Left lung (tissue), 10 donors: Measurements from ENCODE around the gene FYB2. TPM values are rescaled to one million over a fixed set of nuclear protein-coding genes. Genes with fewer than 3 reads are reported as not detected.
A peak's percentile ranks its signal among the peaks of the same experiment; 100 is the strongest.

Experiments used
- ATAC-seq: fragments of 200-7000 bp; cut with Tn5 transposase; one replicate; pipeline ENCODE4 v1.9.1; 2020; ENCODE audit warnings: moderate library complexity
- DNase-seq, 4 donors: peaks; one replicate each; pipeline ENCODE4 v3.0.0-alpha.2; 2013 to 2020
- H3K27ac ChIP-seq, 2 donors: fragments of 200-600 bp; sonication (generic) in 1 of 2; one replicate each; pipeline versions ENCODE4 v1.5.0 to v1.8.0; 2020 to 2021
- H3K27me3 ChIP-seq, 2 donors: fragments of 200-600 bp; sonication (generic) in 1 of 2; one replicate each; pipeline versions ENCODE4 v1.5.0 to v1.8.0; 2020 to 2021
- H3K36me3 ChIP-seq, 2 donors: fragments of 200-600 bp; sonication (generic) in 1 of 2; one replicate each; pipeline versions ENCODE4 v1.5.0 to v1.8.0; 2020 to 2021
- H3K4me1 ChIP-seq, 2 donors: fragments of 200-600 bp; one replicate each; pipeline ENCODE4 v1.8.0; 2021
- H3K4me3 ChIP-seq, 2 donors: fragments of 200-600 bp; sonication (generic) in 1 of 2; one replicate each; pipeline versions ENCODE4 v1.5.0 to v1.8.0; 2020 to 2021; ENCODE audit warnings: mild to moderate bottlenecking in 1 of 2
- H3K9me3 ChIP-seq, 2 donors: fragments of 200-600 bp; sonication (generic) in 1 of 2; one replicate each; pipeline versions ENCODE4 v1.5.0 to v1.8.0; 2020 to 2021
- intact Hi-C, 2 donors: fragments of 100-400 bp; cut with DNase I; formaldehyde crosslinking; loops; one replicate each; pipeline versions ENCODE4 v1.11.2 to v1.14.2; 2022
- polyA plus RNA-seq, 6 donors: library from polyadenylated mRNA; unstranded; fragments of 120-200 nt; gene quantifications; one replicate each; pipeline ENCODE4 v1.2.1, GENCODE V29; 2013; ENCODE audit not compliant: insufficient read length in 6 of 6
- total RNA-seq, 2 donors: library from RNA; stranded (reverse); fragmentation: NEBNext Ultra II Directional; extraction: Animal tissue kit (Norgen Biotek cat#: 25700); gene quantifications; one replicate each; pipeline ENCODE4 v1.2.1, GENCODE V29; 2021
- TF ChIP-seq, protein P1 (sequence below), 2 donors: fragments of 200-600 bp; sonication (generic) in 1 of 2; IDR thresholded peaks; one replicate each; pipeline versions ENCODE4 v1.5.0 to v1.8.0; 2021; ENCODE audit warnings: antibody characterized with exemption in 2 of 2
- donor health status: DM: no; HTN: yes; CAD: no.
- donor health status: DM: no; HTN: no; CAD: no.

Gene FYB2
- total and polyA plus RNA-seq, 8 donors, result 0.21 to 1.2 (median 0.51) TPM

- H3K27ac ChIP-seq, result no peak overlapping the region
- TF ChIP-seq, protein P1, sequence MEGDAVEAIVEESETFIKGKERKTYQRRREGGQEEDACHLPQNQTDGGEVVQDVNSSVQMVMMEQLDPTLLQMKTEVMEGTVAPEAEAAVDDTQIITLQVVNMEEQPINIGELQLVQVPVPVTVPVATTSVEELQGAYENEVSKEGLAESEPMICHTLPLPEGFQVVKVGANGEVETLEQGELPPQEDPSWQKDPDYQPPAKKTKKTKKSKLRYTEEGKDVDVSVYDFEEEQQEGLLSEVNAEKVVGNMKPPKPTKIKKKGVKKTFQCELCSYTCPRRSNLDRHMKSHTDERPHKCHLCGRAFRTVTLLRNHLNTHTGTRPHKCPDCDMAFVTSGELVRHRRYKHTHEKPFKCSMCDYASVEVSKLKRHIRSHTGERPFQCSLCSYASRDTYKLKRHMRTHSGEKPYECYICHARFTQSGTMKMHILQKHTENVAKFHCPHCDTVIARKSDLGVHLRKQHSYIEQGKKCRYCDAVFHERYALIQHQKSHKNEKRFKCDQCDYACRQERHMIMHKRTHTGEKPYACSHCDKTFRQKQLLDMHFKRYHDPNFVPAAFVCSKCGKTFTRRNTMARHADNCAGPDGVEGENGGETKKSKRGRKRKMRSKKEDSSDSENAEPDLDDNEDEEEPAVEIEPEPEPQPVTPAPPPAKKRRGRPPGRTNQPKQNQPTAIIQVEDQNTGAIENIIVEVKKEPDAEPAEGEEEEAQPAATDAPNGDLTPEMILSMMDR (IDR thresholded peaks at IDR 0.05), result no peak
- peaks cover 0 to 7% of the 10 kb centered on the region in 2 donors for H3K9me3 ChIP-seq
- ATAC-seq (no peak), DNase-seq (no peak)
- intact Hi-C loops, result no loop called here
- H3K4me3 ChIP-seq, result no peak overlapping the region
- H3K27me3 ChIP-seq, result no peaks in the 10 kb centered on the region
- no peaks in the 10 kb centered on the region for H3K36me3 ChIP-seq
- H3K4me1 ChIP-seq, result no peaks in the 10 kb centered on the region
Observed at GRCh38 chr1:56696663-56697062, 122.5 kb downstream of the FYB2 start.

GRCh38 chr1:56688522-56689026 lies 130.6 kb downstream of the FYB2 start:
- H3K4me3 ChIP-seq, result no peak overlapping the region
- ATAC-seq, result peak; percentile 98
- no peaks in the 10 kb centered on the region for H3K9me3 ChIP-seq
- TF ChIP-seq, protein P1 (IDR thresholded peaks at IDR 0.05), result no peak
- H3K27me3 ChIP-seq, result no peaks in the 10 kb centered on the region
- H3K4me1 ChIP-seq, result no peaks in the 10 kb centered on the region
- DNase-seq, result no peak
- intact Hi-C loops, result no loop called here
- H3K36me3 ChIP-seq, result no peaks in the 10 kb centered on the region
- H3K27ac ChIP-seq, result no peak overlapping the region

GRCh38 chr1:56686169-56686568 lies 133.0 kb downstream of the FYB2 start:
- DNase-seq (no peak), ATAC-seq (no peak)
- Histone ChIP-seq H3K36me3 (no peaks in the 10 kb centered on the region), H3K4me3 (no peak overlapping the region), H3K9me3 (peaks cover 0 to 3% of the 10 kb centered on the region in 2 donors), H3K27me3 (no peaks in the 10 kb centered on the region), H3K27ac (no peak overlapping the region), H3K4me1 (no peaks in the 10 kb centered on the region)
- TF ChIP-seq, protein P1 (IDR thresholded peaks at IDR 0.05), result no peak
- intact Hi-C loops, result no loop called here

- TF ChIP-seq, protein P1 (IDR thresholded peaks at IDR 0.05), result no peak
- intact Hi-C loops, result no loop called here
- DNase-seq, result no peak
- Histone ChIP-seq H3K27ac (no peak overlapping the region), H3K9me3 (peaks cover 0 to 3% of the 10 kb centered on the region in 2 donors), H3K4me3 (no peak overlapping the region), H3K36me3 (no peaks in the 10 kb centered on the region), H3K27me3 (no peaks in the 10 kb centered on the region), H3K4me1 (no peaks in the 10 kb centered on the region)
- no peak for ATAC-seq
Observed at GRCh38 chr1:56683569-56683968, 135.6 kb downstream of the FYB2 start.

- Histone ChIP-seq H3K27me3 (no peaks in the 10 kb centered on the region), H3K36me3 (no peaks in the 10 kb centered on the region), H3K4me1 (no peaks in the 10 kb centered on the region), H3K27ac (no peak overlapping the region), H3K9me3 (no peaks in the 10 kb centered on the region), H3K4me3 (no peak overlapping the region)
- TF ChIP-seq, protein P1 (IDR thresholded peaks at IDR 0.05), result no peak
- no peak for DNase-seq
- no peak for ATAC-seq
- intact Hi-C loops, result no loop called here
Observed at GRCh38 chr1:56676571-56677035, 142.6 kb downstream of the FYB2 start.
